ENCODE measurements around the gene GOLGA6A.

The GOLGA6A gene

DNA sequence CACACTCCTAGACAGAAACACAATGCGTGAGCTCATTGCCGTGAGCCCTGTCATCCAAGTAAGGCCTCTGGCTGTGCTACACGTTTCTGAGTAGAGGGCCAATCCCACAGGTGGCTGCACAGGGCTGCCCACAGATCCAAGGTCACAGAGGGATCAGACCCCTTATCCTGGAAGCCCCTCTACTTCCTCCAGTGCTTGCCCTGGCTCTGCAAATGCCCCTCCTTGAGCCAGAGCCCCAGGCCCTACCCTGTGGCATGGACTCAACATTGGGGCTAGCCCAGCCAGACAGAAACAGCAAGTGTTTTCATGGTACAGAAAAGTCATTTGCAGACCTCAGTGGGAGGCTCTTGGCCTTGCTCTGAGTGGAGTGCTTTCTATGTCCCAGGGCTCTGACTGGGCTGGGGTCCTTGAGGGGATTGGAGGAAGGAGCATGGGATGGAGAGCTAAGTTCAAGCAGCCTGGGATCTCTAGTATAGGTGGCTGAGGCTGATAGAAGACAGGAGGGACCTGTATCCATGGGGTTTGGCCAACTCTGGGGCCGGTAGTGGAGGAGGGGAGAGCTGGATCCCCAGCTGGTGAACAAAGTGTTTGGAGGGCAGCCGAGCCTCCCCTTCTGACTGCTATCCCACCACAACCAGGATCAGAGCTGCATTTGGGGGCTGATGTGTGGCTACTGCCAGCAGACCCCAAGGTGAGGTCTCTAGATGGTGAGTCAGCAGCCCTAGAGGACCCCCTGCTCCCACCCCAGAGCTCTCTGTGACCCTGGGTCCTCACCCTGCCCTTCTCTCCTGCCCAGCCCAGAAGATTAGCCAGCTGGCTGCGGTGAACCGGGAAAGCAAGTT lies 38.7 kb downstream of the GOLGA6A start:
- no peak overlapping the region for H3K4me2 ChIP-seq (ENCODE audit: low read length)
- H3K9me3 ChIP-seq (ENCODE audit: control insufficient read depth, insufficient read depth, low read length): no peaks in the 10 kb centered on the region
- H3K27me3 ChIP-seq (ENCODE audit: control insufficient read depth, low read length): peaks cover 7% of the 10 kb centered on the region
- H3K9me2 ChIP-seq (replicated peaks; ENCODE audit: control insufficient read depth, low read length): no peaks in the 10 kb centered on the region
- H4K20me1 ChIP-seq (ENCODE audit: control insufficient read depth, insufficient read depth, low read depth, low read length): no peaks in the 10 kb centered on the region
- H3F3A ChIP-seq (ENCODE audit: control insufficient read depth, insufficient read depth): no peaks in the 10 kb centered on the region
- H3K36me3 ChIP-seq (ENCODE audit: control insufficient read depth, low read length): no peaks in the 10 kb centered on the region
- no peak overlapping the region for H3K4me3 ChIP-seq (ENCODE audit: low read length)
- H3K79me2 ChIP-seq (ENCODE audit: control insufficient read depth, low read length): no peaks in the 10 kb centered on the region
- H3K4me1 ChIP-seq (ENCODE audit: control insufficient read depth, low read length): no peaks in the 10 kb centered on the region
- H3K27ac ChIP-seq (ENCODE audit: low read depth, low read length): no peak overlapping the region
- TF ChIP-seq, protein P1, sequence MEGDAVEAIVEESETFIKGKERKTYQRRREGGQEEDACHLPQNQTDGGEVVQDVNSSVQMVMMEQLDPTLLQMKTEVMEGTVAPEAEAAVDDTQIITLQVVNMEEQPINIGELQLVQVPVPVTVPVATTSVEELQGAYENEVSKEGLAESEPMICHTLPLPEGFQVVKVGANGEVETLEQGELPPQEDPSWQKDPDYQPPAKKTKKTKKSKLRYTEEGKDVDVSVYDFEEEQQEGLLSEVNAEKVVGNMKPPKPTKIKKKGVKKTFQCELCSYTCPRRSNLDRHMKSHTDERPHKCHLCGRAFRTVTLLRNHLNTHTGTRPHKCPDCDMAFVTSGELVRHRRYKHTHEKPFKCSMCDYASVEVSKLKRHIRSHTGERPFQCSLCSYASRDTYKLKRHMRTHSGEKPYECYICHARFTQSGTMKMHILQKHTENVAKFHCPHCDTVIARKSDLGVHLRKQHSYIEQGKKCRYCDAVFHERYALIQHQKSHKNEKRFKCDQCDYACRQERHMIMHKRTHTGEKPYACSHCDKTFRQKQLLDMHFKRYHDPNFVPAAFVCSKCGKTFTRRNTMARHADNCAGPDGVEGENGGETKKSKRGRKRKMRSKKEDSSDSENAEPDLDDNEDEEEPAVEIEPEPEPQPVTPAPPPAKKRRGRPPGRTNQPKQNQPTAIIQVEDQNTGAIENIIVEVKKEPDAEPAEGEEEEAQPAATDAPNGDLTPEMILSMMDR (IDR thresholded peaks at IDR 0.05; ENCODE audit: low read depth, low read length, poor library complexity, severe bottlenecking): no peak
- TF ChIP-seq EZH2phosphoT487 (IDR thresholded peaks at IDR 0.05; ENCODE audit: borderline replicate concordance, low read length): no peak

DNA sequence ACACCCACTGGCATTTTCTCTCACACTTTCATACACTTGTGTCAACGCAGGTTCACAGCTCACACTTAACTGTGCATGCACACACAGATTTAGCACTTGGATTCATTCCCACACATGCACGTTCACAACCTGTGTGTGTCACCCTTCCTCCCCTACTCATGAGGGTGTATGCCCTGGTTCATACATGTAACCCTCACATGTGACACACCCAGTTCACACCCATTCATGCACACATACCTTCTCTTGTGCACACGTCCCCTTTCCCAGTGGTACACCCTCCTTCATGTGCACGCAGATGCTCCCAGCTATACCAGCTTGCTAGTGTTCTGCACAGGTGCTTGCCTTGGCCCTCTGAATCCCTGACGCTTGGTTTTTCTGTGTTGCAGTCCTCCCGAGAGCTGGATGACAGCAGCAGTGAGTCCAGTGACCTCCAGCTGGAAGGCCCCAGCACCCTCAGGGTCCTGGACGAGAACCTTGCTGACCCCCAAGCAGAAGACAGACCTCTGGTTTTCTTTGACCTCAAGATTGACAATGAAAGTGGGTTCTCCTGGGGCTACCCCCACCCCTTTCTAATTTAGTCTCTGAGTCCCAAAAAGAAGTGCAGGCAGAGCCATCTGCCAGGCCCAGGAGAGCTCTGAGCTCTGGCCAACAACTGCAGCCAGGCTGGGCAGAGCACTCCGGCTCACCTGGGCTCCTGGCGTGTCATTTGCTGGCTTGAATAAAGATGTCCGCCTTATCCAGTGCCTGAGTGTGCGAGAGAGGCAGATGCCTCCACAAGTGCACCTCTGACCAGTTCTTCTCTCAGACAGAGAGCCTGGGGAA lies 39.5 kb downstream of the GOLGA6A start:
- Histone ChIP-seq H3K9me3 (ENCODE audit: control insufficient read depth, insufficient read depth, low read length) (no peaks in the 10 kb centered on the region), H3F3A (ENCODE audit: control insufficient read depth, insufficient read depth) (no peaks in the 10 kb centered on the region), H3K27me3 (ENCODE audit: control insufficient read depth, low read length) (peaks cover 7% of the 10 kb centered on the region), H4K20me1 (ENCODE audit: control insufficient read depth, insufficient read depth, low read depth, low read length) (no peaks in the 10 kb centered on the region), H3K4me1 (ENCODE audit: control insufficient read depth, low read length) (no peaks in the 10 kb centered on the region), H3K4me2 (ENCODE audit: low read length) (no peak overlapping the region), H3K79me2 (ENCODE audit: control insufficient read depth, low read length) (no peaks in the 10 kb centered on the region), H3K27ac (ENCODE audit: low read depth, low read length) (no peak overlapping the region), H3K4me3 (ENCODE audit: low read length) (no peak overlapping the region), H3K36me3 (ENCODE audit: control insufficient read depth, low read length) (no peaks in the 10 kb centered on the region), H3K9me2 (replicated peaks; ENCODE audit: control insufficient read depth, low read length) (no peaks in the 10 kb centered on the region)
- TF ChIP-seq EZH2phosphoT487 (IDR thresholded peaks at IDR 0.05; ENCODE audit: borderline replicate concordance, low read length): no peak
- TF ChIP-seq, protein P1 (IDR thresholded peaks at IDR 0.05; ENCODE audit: low read depth, low read length, poor library complexity, severe bottlenecking): no peak

DNA sequence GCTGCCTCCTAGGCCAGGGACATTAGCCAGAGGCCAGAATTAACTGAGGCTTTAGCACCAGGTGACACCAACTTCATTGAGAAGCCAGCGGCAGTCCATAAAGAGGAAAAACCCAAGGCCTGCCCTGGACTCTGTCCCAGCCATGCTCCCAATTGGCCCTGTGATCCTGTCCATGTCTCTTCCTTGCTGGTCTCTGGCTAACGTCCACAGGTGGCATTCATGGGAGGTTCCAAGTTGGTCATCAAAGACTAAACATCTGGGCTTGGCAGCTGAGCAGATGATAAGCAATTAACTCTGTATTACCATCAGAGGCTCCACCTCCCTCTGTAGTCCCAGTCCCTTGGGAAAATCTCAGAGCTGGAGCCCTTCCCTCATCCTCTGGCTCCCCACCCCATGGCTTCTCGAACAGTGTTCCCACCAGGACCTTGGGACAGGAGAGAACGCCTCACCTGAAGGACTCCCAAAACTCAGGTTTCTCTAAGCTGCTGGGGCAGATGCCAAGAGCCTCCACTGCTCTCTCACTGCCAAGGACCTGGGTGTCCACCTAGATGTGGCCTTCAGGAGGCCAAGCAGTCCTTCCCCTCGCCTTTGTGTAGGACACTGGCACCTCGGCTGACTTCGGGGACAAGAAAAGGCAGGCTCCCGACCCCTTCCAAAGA lies 40.4 kb downstream of the GOLGA6A start:
- Histone ChIP-seq H3K79me2 (ENCODE audit: control insufficient read depth, low read length) (no peaks in the 10 kb centered on the region), H3K27me3 (ENCODE audit: control insufficient read depth, low read length) (peaks cover 4% of the 10 kb centered on the region; the same call in 1 of the 2 replicates), H3K9me3 (ENCODE audit: control insufficient read depth, insufficient read depth, low read length) (no peaks in the 10 kb centered on the region), H3K4me2 (ENCODE audit: low read length) (no peak overlapping the region), H3K36me3 (ENCODE audit: control insufficient read depth, low read length) (no peaks in the 10 kb centered on the region), H3K4me1 (ENCODE audit: control insufficient read depth, low read length) (no peaks in the 10 kb centered on the region), H3F3A (ENCODE audit: control insufficient read depth, insufficient read depth) (no peaks in the 10 kb centered on the region), H4K20me1 (ENCODE audit: control insufficient read depth, insufficient read depth, low read depth, low read length) (no peaks in the 10 kb centered on the region), H3K9me2 (replicated peaks; ENCODE audit: control insufficient read depth, low read length) (no peaks in the 10 kb centered on the region), H3K27ac (ENCODE audit: low read depth, low read length) (no peak overlapping the region), H3K4me3 (ENCODE audit: low read length) (no peak overlapping the region)
- TF ChIP-seq EZH2phosphoT487 (IDR thresholded peaks at IDR 0.05; ENCODE audit: borderline replicate concordance, low read length): no peak
- TF ChIP-seq, protein P1 (IDR thresholded peaks at IDR 0.05; ENCODE audit: low read depth, low read length, poor library complexity, severe bottlenecking): no peak

Data from DOHH2 (cell line).